AG08395 (cell line): ENCODE results near the gene CCDC43.
"Not testable (repeated sequence)": the region's sequence is repeated elsewhere in the genome, so short reads cannot be mapped to it uniquely, and the experiment has no call there.

Experiments used
- DNase-seq: peaks from one replicate; pipeline ENCODE4 v3.0.0; 2012; ENCODE audit warnings: mixed read lengths, low spot score

CCDC43 gene

DNA sequence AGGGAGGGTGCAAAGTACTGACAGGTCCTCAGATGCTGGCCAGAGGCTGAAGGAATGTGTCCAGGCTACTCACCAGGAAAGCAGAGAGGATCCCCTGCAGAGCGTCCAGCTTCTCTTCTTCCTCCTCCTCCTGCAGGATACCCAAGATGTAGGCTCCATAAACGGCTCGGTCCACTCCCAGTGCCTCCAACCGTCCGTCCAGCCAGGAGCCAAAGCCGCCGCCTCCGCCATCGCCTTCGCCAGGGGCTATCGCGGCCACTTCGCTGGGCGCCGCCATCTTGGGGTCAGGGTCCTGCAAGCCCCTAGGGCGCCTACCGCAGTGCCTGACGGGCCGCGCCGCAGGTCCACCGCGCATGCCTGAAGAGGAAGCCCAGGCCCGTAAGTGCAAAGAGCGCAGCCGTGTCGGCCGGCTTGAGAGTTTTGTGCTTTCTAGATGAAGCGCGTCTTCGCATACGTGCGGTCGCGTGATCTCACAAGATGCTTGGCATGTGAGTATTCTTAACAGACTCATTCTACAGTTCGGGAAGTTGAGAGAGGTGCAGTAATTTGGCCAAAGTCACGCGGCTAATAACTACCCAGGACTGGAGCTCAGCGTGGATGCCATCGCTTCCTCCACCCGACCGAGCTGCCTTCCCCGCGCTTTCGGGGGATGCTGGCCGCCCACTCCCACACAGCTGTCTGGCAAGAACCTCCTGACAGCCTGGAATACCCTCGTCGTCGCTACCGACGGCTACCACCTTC, at the start of gene CCDC43:
TSS of gene CCDC43 (minus strand) at position 300 of the 741 bp plus-strand sequence. CDS start at position 277, 23 bp downstream.
- peak; percentile 98 for DNase-seq

GRCh38 chr17:44738214-44738906, 48.8 kb upstream of the CCDC43 start:
- peak; percentile 52 for DNase-seq

DNA sequence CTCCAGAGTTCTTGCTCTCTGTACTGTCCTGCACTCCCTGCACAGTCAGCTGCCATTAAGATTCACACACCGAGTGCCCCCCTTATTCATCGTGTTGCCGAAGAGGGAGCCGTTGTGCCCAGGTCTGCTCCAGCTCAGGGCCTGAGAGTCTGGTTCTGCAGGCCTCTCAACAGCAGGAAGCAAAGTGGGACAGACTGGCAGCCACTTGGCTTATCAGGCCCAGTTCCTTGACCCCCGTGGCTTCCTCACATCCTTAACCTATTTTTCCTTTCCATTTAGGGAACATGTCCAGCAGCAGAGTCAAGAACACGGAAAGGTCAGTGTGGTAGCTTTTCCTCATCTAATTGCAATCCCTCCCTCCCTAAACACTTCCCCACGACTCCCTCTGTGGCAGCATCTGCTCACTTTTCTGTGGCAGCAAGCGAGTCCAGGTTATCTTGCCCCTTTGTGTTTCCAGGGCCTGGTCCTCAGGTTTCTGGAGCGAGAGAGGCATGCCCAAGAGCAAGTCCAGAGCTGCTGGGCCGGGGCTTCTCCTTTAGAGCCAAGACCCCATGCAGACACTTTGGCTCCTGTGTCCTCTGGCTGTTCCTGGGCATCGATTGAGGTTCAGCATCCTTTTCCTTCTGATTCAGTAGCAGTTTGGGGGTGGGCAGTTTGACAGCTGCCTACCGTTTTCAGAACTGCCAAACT, 47.1 kb upstream of the CCDC43 start:
- DNase-seq, result no peak

DNA sequence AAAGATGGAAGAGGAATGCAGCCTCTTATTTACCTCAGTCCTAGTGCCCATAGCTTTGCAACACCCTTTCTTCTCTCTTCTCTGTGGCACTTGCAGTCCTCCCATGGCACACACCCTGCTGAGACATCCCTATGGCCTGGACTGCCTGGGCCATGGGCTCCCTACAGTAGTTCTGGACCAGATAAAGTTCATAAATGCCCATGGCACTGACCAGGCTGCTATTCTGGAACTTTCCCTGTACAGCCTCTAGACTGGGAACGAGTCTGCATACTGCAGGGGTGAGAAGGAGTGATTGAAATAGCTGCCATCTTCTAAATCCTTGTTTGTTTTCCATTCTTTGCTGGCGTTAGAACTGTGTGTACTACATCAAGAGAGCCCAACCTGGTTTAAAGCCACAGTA, 44.7 kb upstream of the CCDC43 start:
- no peak for DNase-seq

DNA sequence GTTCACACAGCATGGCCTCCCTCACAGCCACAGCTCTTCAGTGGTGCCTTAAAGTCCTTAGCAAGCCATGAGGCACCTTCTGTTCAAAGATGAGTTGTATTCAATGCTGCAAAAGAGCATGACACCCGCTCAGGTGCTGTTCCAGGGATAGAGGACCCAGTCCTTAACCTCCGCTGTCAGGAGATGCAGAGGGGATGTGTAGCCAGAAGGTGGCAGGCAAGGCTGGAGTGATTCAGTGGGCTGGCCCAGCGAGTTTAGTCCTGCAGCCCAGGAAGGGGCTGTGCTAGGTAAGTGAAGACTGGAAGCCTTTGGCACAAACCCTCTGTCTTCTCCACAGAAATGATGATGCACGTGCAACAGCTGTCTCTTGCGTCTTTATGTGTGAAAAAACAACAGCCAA, 44.2 kb upstream of the CCDC43 start:
- no peak for DNase-seq

GRCh38 chr17:44726121-44726520, 36.5 kb upstream of the CCDC43 start:
- DNase-seq, result not testable (repeated sequence)

DNA sequence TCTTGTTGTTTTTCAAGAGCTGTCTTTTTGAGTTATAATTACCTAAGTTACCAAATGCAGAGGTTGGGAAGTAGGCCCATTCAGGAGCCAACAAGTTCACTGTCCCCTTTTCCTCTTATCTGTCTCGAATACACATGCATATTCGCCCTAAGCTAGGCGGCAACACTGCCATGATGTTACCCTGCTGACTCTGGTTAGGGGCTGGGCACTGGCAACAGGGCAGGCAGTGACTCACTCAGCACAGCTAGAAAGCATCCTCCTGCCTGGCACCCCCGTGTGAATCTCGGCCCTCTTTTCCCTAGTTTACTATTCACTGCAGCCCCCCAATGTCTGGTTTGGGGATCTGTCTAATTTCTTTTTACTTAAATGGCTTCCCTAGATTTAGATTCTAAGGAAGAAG, 32.7 kb upstream of the CCDC43 start:
- no peak for DNase-seq

DNA sequence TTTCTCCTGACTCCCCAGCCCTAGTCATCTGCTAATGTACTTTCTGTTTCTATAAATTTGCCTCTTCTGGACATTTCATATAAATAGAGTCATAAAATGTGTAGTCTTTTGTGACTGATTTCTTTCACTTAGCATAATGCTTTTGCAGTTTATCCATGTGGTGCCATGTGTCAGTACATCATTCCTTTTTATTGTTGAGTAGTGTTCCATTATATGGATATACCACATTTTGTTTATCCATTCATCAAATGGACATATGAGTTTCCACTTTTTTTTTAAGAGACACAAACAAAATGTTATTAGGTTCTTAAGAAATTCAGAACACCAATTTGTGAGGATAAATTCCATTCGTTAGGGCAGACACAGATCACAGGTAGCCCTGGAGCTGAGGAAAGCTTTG, 29.9 kb upstream of the CCDC43 start:
- no peak for DNase-seq

DNA sequence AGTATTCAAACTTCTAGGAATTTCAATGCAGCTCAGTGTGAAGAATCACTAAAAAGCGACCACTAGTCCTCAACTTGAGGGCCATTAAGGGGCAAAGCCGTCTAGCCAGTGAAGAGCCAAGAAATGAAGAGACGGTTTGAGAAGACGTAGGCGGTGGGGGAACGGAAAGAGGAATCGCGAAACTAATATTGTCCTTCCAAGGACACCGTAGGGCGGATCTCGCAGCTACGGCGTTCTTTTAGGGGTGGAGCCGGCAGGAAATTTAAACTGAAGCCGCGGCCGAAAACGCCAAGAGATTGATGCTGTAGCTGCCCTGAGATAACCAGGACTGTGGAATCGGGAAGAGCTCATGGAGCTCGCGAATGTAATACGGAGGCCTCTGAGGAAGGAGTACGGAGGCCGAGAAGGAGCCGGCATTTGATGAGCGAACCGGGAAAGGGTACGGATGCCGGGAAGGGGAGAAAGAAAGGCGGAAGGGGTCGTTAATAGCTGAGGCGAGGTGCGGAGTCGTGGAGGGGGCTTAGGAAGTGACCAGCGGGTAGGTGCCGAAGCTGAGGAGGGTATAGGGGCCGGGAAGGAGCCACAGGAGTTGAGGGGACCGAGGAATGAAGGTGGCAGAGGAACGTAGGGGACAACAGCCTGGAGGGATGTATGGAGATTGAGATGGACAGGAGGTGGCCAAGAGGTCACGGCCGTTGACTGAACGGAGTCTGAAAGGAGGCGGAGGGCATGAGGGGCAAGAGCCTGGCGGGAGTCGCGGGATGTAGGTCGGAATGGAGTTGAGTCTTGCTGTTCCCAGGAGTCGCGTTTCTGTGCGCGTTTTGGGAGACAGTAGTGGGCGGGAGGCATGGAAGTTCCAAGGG, 19.1 kb upstream of the CCDC43 start, which contains the start of gene DBF4B:
TSS of gene DBF4B (plus strand) at position 265 of the 863 bp plus-strand sequence. CDS start at position 421, 156 bp downstream.
- DNase-seq, result peak; percentile 98

GRCh38 chr17:44707755-44708400, 18.3 kb upstream of the CCDC43 start:
- DNase-seq, result no peak

GRCh38 chr17:44700288-44700687, 10.7 kb upstream of the CCDC43 start:
- DNase-seq, result not testable (repeated sequence)

DNA sequence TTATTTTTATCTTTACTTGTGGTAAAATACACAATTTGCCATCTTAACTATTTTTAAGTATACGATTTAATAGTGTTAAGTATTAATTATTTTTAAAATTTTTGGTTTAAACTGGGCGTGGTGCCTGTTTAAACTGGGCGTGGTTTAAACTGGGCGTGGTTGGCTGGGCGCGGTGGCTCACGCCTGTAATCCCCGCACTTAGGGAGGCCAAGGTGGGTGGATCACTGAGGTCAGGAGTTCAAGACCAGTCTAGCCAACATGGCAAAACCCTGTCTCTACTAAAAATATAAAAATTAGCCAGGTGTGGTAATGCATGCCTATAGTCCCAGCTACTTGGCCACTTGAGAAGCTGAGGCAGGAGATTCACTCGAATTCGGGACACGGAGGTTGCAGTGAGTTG, 4.0 kb upstream of the CCDC43 start:
- no peak for DNase-seq

DNA sequence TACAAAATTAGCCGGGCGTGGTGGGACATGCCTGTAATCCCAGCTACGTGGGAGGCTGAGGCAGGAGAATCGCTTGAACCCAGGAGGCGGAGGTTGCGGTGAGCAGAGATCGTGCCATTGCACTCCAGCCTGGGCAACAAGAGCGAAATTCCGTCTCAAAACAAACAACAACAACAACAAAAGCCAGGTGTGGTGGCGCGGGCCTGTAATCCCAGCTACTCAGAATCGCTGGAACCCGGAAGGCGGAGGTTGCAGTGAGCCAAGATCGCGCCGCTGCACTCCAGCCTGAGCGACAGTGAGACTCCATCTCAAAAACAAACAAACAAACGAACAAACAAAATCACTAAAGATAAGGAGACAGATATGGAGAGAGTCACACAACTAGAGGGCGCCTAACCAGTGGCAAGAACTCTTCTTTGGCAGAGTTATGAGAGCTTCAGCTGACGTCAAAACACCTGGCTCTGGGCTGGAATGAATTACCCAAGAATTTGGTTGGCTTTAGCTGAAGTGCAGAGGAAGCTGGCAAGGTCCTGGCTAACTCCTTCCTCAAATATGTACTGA, 1.2 kb upstream of the CCDC43 start:
- DNase-seq, result not testable (repeated sequence)

- DNase-seq, result peak; percentile 13
These were observed 700 bp downstream of the CCDC43 start for GRCh38 chr17:44688675-44689476.

DNA sequence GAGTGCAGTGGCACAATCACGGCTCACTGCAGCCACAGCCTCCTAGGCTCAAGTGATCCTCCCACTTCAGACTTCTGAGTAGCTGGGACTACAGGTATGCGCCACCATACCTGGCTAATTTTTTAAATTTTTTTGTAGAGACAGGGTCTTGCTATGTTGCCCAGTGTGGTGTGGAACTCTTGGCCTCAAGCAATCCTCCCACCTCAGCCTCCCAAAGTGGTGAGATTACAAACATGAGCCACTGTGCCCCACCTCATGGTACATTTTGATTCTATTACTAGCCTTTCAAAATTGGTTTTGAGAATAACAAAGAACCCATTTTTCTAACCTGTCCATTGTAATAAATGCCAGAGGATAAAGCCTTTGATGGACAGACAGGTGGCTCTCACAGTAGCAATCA, 1.4 kb downstream of the CCDC43 start:
- no peak for DNase-seq

GRCh38 chr17:44687756-44688155, 1.8 kb downstream of the CCDC43 start:
- no peak for DNase-seq

GRCh38 chr17:44683303-44683702, 6.3 kb downstream of the CCDC43 start:
- DNase-seq, result not testable (repeated sequence)

GRCh38 chr17:44677136-44677535, 12.4 kb downstream of the CCDC43 start:
- DNase-seq, result peak; percentile 33

DNA sequence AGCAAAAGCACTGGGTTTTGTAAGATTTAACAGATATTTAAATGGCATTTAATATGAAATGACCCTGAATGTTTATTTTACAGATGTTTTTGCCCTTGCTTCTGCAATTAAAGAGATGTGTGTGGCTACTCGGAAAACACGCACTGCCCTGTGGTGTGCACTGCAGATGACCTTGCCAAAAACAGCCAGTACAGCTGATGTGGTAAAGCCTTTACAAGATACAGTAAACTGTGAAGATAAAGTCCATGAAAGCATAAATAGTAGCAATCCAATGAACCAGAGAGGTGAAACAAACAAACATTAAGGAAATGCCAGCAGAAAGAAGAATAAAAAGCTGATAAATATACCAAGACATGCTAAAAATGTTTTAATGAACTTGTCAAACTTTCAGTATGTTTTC, 15.7 kb downstream of the CCDC43 start:
- no peak for DNase-seq

DNA sequence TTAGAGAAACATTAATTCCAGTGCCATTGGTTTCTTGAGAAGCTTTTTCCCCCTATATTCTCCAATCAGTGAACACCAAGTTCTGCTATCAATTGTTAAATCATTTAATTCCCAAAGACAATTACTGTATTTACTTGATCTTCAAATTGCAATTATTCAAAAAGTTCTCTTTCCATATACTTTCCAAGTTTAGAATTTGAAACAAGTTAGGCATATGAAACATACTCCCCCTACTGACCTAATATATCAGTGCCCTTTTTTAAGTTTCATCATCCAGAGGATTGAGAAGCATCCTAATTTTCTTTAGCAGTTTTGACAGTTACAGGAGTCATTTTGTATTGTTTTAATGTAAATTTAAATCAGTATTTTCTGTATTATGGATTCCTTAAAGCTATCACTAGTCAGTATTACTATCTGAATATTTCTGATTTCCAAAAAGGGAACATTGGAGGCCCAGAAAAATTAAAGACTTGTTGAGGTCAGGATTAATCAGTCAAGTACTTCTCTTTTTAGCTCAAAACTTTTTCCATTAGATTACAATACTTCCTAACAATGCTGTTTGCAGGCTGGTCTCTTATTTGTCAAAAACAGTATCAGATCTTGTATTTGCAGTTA, 17.0 kb downstream of the CCDC43 start:
- peak; percentile 35 for DNase-seq
